ENCODE results near the gene MRPS25.

GRCh38 chr3:15092686-15093085, 27.6 kb upstream of the MRPS25 start:
- TF ChIP-seq, protein P1, sequence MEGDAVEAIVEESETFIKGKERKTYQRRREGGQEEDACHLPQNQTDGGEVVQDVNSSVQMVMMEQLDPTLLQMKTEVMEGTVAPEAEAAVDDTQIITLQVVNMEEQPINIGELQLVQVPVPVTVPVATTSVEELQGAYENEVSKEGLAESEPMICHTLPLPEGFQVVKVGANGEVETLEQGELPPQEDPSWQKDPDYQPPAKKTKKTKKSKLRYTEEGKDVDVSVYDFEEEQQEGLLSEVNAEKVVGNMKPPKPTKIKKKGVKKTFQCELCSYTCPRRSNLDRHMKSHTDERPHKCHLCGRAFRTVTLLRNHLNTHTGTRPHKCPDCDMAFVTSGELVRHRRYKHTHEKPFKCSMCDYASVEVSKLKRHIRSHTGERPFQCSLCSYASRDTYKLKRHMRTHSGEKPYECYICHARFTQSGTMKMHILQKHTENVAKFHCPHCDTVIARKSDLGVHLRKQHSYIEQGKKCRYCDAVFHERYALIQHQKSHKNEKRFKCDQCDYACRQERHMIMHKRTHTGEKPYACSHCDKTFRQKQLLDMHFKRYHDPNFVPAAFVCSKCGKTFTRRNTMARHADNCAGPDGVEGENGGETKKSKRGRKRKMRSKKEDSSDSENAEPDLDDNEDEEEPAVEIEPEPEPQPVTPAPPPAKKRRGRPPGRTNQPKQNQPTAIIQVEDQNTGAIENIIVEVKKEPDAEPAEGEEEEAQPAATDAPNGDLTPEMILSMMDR (IDR thresholded peaks at IDR 0.05), result no peak
- TF ChIP-seq, protein P2, sequence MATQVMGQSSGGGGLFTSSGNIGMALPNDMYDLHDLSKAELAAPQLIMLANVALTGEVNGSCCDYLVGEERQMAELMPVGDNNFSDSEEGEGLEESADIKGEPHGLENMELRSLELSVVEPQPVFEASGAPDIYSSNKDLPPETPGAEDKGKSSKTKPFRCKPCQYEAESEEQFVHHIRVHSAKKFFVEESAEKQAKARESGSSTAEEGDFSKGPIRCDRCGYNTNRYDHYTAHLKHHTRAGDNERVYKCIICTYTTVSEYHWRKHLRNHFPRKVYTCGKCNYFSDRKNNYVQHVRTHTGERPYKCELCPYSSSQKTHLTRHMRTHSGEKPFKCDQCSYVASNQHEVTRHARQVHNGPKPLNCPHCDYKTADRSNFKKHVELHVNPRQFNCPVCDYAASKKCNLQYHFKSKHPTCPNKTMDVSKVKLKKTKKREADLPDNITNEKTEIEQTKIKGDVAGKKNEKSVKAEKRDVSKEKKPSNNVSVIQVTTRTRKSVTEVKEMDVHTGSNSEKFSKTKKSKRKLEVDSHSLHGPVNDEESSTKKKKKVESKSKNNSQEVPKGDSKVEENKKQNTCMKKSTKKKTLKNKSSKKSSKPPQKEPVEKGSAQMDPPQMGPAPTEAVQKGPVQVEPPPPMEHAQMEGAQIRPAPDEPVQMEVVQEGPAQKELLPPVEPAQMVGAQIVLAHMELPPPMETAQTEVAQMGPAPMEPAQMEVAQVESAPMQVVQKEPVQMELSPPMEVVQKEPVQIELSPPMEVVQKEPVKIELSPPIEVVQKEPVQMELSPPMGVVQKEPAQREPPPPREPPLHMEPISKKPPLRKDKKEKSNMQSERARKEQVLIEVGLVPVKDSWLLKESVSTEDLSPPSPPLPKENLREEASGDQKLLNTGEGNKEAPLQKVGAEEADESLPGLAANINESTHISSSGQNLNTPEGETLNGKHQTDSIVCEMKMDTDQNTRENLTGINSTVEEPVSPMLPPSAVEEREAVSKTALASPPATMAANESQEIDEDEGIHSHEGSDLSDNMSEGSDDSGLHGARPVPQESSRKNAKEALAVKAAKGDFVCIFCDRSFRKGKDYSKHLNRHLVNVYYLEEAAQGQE (IDR thresholded peaks at IDR 0.05; ENCODE audit: insufficient read depth in 1 of 2, low read depth in 2 of 2, low read length in 1 of 2), result no peak
- TF ChIP-seq POLR2AphosphoS5 (IDR thresholded peaks at IDR 0.05; ENCODE audit: low read depth, low read length) (no peak), TCF7L2 (IDR thresholded peaks at IDR 0.05; ENCODE audit: low read depth, low read length) (no peak)
